ENCODE data around the gene KLHL30. TPM values are rescaled to one million over a fixed set of nuclear protein-coding genes. Genes with fewer than 3 reads are reported as not detected.

KLHL30 gene
- total RNA-seq, 1 donor from 2014 or later, result 0.71 TPM

- H3K9me3 ChIP-seq, result no peaks in the 10 kb centered on the region
- no peak overlapping the region for H3K4me3 ChIP-seq
- H3K4me1 ChIP-seq, result peaks cover 16% of the 10 kb centered on the region
- intact Hi-C loops (cut with DNase I), result no loop called here
- H3K27ac ChIP-seq, result no peak overlapping the region
- peak; percentile 77 for DNase-seq
- H3K27me3 ChIP-seq (ENCODE audit: low read depth), result no peaks in the 10 kb centered on the region
- no peaks in the 10 kb centered on the region for H3K36me3 ChIP-seq
- no peak for TF ChIP-seq CTCF (IDR thresholded peaks at IDR 0.05)
- ATAC-seq, result peak; percentile 34 to 39
These were observed 1.5 kb upstream of the KLHL30 start for GRCh38 chr2:238136820-238137537.

- no peak for DNase-seq
- ATAC-seq, result no peak
- Histone ChIP-seq H3K4me1 (peaks cover 19% of the 10 kb centered on the region), H3K4me3 (no peak overlapping the region), H3K36me3 (no peaks in the 10 kb centered on the region), H3K27ac (no peak overlapping the region), H3K27me3 (ENCODE audit: low read depth) (no peaks in the 10 kb centered on the region), H3K9me3 (no peaks in the 10 kb centered on the region)
- intact Hi-C loops (cut with DNase I), result no loop called here
- no peak for TF ChIP-seq CTCF (IDR thresholded peaks at IDR 0.05)
These were observed 583 bp upstream of the KLHL30 start for GRCh38 chr2:238137885-238138284.

- intact Hi-C loops (cut with DNase I), result no loop called here
These were observed 950 bp downstream of the KLHL30 start for GRCh38 chr2:238139196-238140039.

GRCh38 chr2:238140040-238140439 is 1.6 kb downstream of the KLHL30 start:
- DNase-seq, result no peak
- H3K27ac ChIP-seq, result no peak overlapping the region
- TF ChIP-seq CTCF (IDR thresholded peaks at IDR 0.05), result no peak
- H3K9me3 ChIP-seq, result no peaks in the 10 kb centered on the region
- no peaks in the 10 kb centered on the region for H3K36me3 ChIP-seq
- no peak overlapping the region for H3K4me3 ChIP-seq
- H3K4me1 ChIP-seq, result peaks cover 19% of the 10 kb centered on the region
- H3K27me3 ChIP-seq (ENCODE audit: low read depth), result no peaks in the 10 kb centered on the region
- intact Hi-C loops (cut with DNase I), result no loop called here
- no peak for ATAC-seq

More at GRCh38 chr2:238139196-238140039, 950 bp downstream of the KLHL30 start:
- peak; percentile 47 for TF ChIP-seq CTCF (IDR thresholded peaks at IDR 0.05)
- no peak for DNase-seq
- Histone ChIP-seq H3K27ac (no peak overlapping the region), H3K4me1 (peaks cover 19% of the 10 kb centered on the region), H3K36me3 (no peaks in the 10 kb centered on the region), H3K27me3 (ENCODE audit: low read depth) (no peaks in the 10 kb centered on the region), H3K4me3 (peak overlapping the region; percentile 27), H3K9me3 (no peaks in the 10 kb centered on the region)
- no peak for ATAC-seq

GRCh38 chr2:238140721-238141540 is 2.5 kb downstream of the KLHL30 start:
- Histone ChIP-seq H3K36me3 (no peaks in the 10 kb centered on the region), H3K27me3 (ENCODE audit: low read depth) (no peaks in the 10 kb centered on the region), H3K4me3 (no peak overlapping the region), H3K4me1 (peaks cover 19% of the 10 kb centered on the region), H3K9me3 (no peaks in the 10 kb centered on the region), H3K27ac (no peak overlapping the region)
- TF ChIP-seq CTCF (IDR thresholded peaks at IDR 0.05), result no peak
- intact Hi-C loops (cut with DNase I), result no loop called here
- no peak for ATAC-seq
- no peak for DNase-seq
